ENCODE results near the gene ITGB1BP2. TPM values are rescaled to one million over a fixed set of nuclear protein-coding genes. Genes with fewer than 3 reads are reported as not detected.

ITGB1BP2 gene
- polyA plus RNA-seq, 1 of the 3 experiments (the other 2 are of a cell fraction), result 1.7 TPM

- TF ChIP-seq PBX3 (IDR thresholded peaks at IDR 0.05) (peak; percentile 91), CHD2 (IDR thresholded peaks at IDR 0.05; ENCODE audit: low read length, partially characterized antibody) (peak; percentile 99), USF1 (IDR thresholded peaks at IDR 0.05; ENCODE audit: borderline replicate concordance, low read depth) (peak; percentile 48; the same call in 1 of the 2 replicates), TCF12 (IDR thresholded peaks at IDR 0.05) (no peak), EZH2phosphoT487 (IDR thresholded peaks at IDR 0.05; ENCODE audit: borderline replicate concordance, low read depth) (no peak), GATA2 (CRISPR knock-in tag; IDR thresholded peaks at IDR 0.05) (no peak), SMC3 (IDR thresholded peaks at IDR 0.05; ENCODE audit: low read depth, low read length) (no peak), FOXJ3 (CRISPR knock-in tag; IDR thresholded peaks at IDR 0.05) (no peak), IRF3 (IDR thresholded peaks at IDR 0.05; ENCODE audit: low read depth, low read length) (no peak; the same call in 1 of the 2 replicates), YY1 (IDR thresholded peaks at IDR 0.05; ENCODE audit: low read depth) (no peak), ZBTB33 (IDR thresholded peaks at IDR 0.05; ENCODE audit: borderline replicate concordance, low read depth) (peak; percentile 97), TAF1 (IDR thresholded peaks at IDR 0.05; ENCODE audit: borderline replicate concordance, low read depth, low read length) (peak; percentile 51), TEAD4 (IDR thresholded peaks at IDR 0.05; ENCODE audit: borderline replicate concordance, insufficient read depth) (no peak), POLR2AphosphoS5 (IDR thresholded peaks at IDR 0.05; ENCODE audit: low read depth, low read length) (peak; percentile 31; the same call in 1 of the 2 replicates), RXRA (IDR thresholded peaks at IDR 0.05; ENCODE audit: borderline replicate concordance, low read depth) (no peak; the same call in 1 of the 2 replicates), EP300 (IDR thresholded peaks at IDR 0.05; ENCODE audit: borderline replicate concordance in 1 of 2, low read depth in 1 of 2, low read length in 1 of 2) (no peak), NRF1 (IDR thresholded peaks at IDR 0.05; ENCODE audit: low read depth, low read length) (no peak), NFIC (IDR thresholded peaks at IDR 0.05; ENCODE audit: borderline replicate concordance) (peak; percentile 37; the same call in 1 of the 2 replicates), GABPA (IDR thresholded peaks at IDR 0.05; ENCODE audit: low read depth) (no peak), RFX5 (IDR thresholded peaks at IDR 0.05; ENCODE audit: low read length) (no peak), USF2 (IDR thresholded peaks at IDR 0.05; ENCODE audit: borderline replicate concordance, low read depth, low read length) (no peak), FOXM1 (IDR thresholded peaks at IDR 0.05; ENCODE audit: low read depth) (no peak)
These were observed 47.2 kb upstream of the ITGB1BP2 start, which contains the start of gene ZMYM3 (continued) for GRCh38 chrX:71254092-71254963.
